Sigmoid colon (tissue), 7 donors: ENCODE data around the gene TMEM253. TPM values are rescaled to one million over a fixed set of nuclear protein-coding genes. Genes with fewer than 3 reads are reported as not detected.

ENCODE experiments used
- DNase-seq: peaks from one replicate; pipeline ENCODE4 v3.0.0-alpha.2; 2019
- H3K27ac ChIP-seq, 4 donors: fragments of 200-600 bp; sonication (generic); one replicate each; pipeline ENCODE4 v1.5.1; 2016 to 2019; ENCODE audit warnings: mild to moderate bottlenecking in 1 of 4
- H3K27me3 ChIP-seq, 3 donors: fragments of 200-600 bp; sonication (generic); one replicate each; pipeline ENCODE4 v1.5.1; 2019; ENCODE audit warnings: mild to moderate bottlenecking in 1 of 3
- H3K36me3 ChIP-seq, 4 donors: fragments of 200-600 bp; sonication (generic); one replicate each; pipeline ENCODE4 v1.5.1; 2016 to 2019
- H3K4me1 ChIP-seq, 4 donors: fragments of 200-600 bp; sonication (generic); one replicate each; pipeline ENCODE4 v1.5.1; 2017 to 2019
- H3K4me3 ChIP-seq, 4 donors: fragments of 200-600 bp; sonication (generic); one replicate each; pipeline ENCODE4 v1.5.1; 2017 to 2019; ENCODE audit warnings: mild to moderate bottlenecking in 2 of 4, moderate library complexity in 1 of 4
- H3K9me3 ChIP-seq, 4 donors: fragments of 200-600 bp in 3 of 4; sonication (generic) in 3 of 4; one replicate each; pipeline versions ENCODE4 v1.5.1 to v1.6.1; 2013 to 2019
- EP300 ChIP-seq, 4 donors: sonication (generic); formaldehyde crosslinking; IDR thresholded peaks; one replicate each; pipeline ENCODE4 v1.6.1; 2017; ENCODE audit warnings: antibody characterized with exemption in 4 of 4
- POLR2A ChIP-seq, 2 donors: fragments of 450-650 bp; IDR thresholded peaks; one replicate each; pipeline ENCODE4 v1.6.1; 2016; ENCODE audit warnings: antibody characterized with exemption in 2 of 2, mild to moderate bottlenecking in 2 of 2, moderate library complexity in 2 of 2
- POLR2AphosphoS5 ChIP-seq, 4 donors: sonication (generic); formaldehyde crosslinking; IDR thresholded peaks; one replicate each; pipeline ENCODE4 v1.6.1; 2017; ENCODE audit warnings: antibody characterized with exemption in 4 of 4
- WGBS, 2 donors: extraction: QIAGEN DNeasy Blood & Tissue Kit; methylation state at CpG; one replicate each; pipeline ENCODE4 v1.1.7; 2013; 5-methylcytosine and 5-hydroxymethylcytosine counted together
- intact Hi-C: fragments of 100-400 bp; cut with DNase I; formaldehyde crosslinking; loops from one replicate; pipeline ENCODE4 v1.15.1; 2023
- polyA plus RNA-seq, 3 donors: library from polyadenylated mRNA; stranded (reverse); fragments of 200-250 nt; gene quantifications; one replicate each; pipeline ENCODE4 v1.2.3, GENCODE V29; 2013
- total RNA-seq, 4 donors: library from RNA; depleted of rRNA; stranded (reverse); fragments of >200 nt; gene quantifications; one replicate each; pipeline ENCODE4 v1.1.0, GENCODE V29; 2016
- TF ChIP-seq, protein P1 (sequence below), 4 experiments: fragments of 450-650 bp in 3 of 4; fragments of 200-600 bp in 1 of 4; IDR thresholded peaks; one replicate each; pipeline ENCODE4 v1.5.1; 2016 to 2019; ENCODE audit warnings: antibody characterized with exemption in 4 of 4, mild to moderate bottlenecking in 3 of 4, moderate library complexity in 2 of 4
- donor health status: healthy with polysubstance abuse.
- donor health status: Bipolar disorder and iron deficiency.
- donor health status: healthy.

Gene TMEM253
- total and polyA plus RNA-seq, 7 donors, result 1.1 to 28.4 (median 14.3) TPM; not detected in 3

DNA sequence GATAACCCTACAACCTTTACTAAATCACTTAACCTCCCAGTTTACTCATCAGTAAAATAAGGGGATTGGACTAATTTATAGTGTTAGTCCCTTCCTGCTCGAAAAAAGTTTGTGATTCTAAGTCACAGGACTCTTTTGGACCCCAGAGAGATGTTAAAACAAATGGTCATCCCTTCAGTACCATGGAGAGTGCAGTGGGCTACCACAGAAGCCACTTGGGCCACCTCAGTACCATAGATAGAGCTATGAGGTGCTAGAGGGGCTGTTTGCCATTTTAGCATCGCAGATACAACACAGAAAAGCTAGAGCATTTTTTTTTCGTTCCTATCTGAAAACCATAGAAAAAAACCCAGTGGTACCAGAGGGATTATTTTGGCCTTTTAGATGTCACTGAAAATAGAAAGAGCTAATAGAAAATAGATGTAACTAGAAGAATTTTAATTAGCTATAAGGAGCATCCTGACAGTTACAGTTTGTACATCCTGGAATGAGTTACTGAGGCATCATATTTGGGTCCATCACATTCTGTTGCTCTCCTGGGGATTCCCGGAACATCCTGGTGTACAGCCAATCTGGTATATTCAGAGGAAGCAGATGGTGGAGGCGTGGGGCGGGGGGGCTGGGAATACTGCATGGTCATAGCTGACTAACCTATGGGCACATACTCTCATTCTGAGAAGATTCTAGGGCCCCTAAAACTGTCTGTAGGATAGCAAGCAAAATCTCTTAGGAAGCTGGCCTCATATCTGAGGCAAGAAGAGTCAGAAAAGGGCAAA lies 5.2 kb upstream of the TMEM253 start:
- H3K27ac ChIP-seq, result peak overlapping the region; percentile 92 to 98 (median 97)
- H3K9me3 ChIP-seq, result no peaks in the 10 kb centered on the region
- H3K36me3 ChIP-seq, result peaks cover 0 to 26% (median 23%) of the 10 kb centered on the region in 4 donors
- intact Hi-C loops, result loop anchor here (5.0 to 10.0 kb wide), 3 partner anchors 413 to 761 kb away; partner anchors contain the start of genes CCNB1IP1 and RNASE4
- H3K27me3 ChIP-seq, result no peaks in the 10 kb centered on the region
- peaks cover 0 to 69% (median 62%) of the 10 kb centered on the region in 4 donors for H3K4me1 ChIP-seq
- WGBS, 2 donors, result 70% methylated on average over 6 of the region's 6 CpGs
- TF ChIP-seq, protein P1, sequence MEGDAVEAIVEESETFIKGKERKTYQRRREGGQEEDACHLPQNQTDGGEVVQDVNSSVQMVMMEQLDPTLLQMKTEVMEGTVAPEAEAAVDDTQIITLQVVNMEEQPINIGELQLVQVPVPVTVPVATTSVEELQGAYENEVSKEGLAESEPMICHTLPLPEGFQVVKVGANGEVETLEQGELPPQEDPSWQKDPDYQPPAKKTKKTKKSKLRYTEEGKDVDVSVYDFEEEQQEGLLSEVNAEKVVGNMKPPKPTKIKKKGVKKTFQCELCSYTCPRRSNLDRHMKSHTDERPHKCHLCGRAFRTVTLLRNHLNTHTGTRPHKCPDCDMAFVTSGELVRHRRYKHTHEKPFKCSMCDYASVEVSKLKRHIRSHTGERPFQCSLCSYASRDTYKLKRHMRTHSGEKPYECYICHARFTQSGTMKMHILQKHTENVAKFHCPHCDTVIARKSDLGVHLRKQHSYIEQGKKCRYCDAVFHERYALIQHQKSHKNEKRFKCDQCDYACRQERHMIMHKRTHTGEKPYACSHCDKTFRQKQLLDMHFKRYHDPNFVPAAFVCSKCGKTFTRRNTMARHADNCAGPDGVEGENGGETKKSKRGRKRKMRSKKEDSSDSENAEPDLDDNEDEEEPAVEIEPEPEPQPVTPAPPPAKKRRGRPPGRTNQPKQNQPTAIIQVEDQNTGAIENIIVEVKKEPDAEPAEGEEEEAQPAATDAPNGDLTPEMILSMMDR (IDR thresholded peaks at IDR 0.05), result no peak
- TF ChIP-seq POLR2A (IDR thresholded peaks at IDR 0.05) (no peak), POLR2AphosphoS5 (IDR thresholded peaks at IDR 0.05) (no peak), EP300 (IDR thresholded peaks at IDR 0.05) (no peak)
- no peak for DNase-seq
- no peak overlapping the region for H3K4me3 ChIP-seq

DNA sequence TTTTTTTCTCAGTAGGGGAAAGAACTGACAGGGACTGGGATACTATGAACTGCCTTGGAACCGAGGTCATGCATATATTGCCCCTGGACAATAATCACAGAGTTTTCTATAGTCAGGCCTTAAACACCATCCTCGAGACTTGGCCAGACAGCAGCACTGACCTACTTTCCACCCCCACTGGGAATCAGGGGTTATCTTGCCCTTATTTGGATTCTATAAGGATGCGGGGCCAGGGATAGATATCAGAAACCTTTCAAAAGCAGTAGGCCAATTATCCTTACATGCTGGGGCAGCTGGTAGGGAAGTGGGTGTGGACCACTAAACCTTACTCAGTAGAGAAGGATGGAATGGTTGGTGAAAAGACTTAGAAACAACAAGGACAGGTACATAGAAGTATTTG lies 4.4 kb upstream of the TMEM253 start:
- H3K27me3 ChIP-seq, result no peaks in the 10 kb centered on the region
- DNase-seq, result no peak
- 69 to 81% methylated on average over 3 of the region's 3 CpGs for WGBS, 2 donors
- intact Hi-C loops, result loop anchor here (5.0 to 10.0 kb wide), 3 partner anchors 414 to 762 kb away; partner anchors contain the start of genes CCNB1IP1 and RNASE4
- H3K9me3 ChIP-seq, result no peaks in the 10 kb centered on the region
- H3K4me1 ChIP-seq, result peaks cover 0 to 69% (median 62%) of the 10 kb centered on the region in 4 donors
- peaks cover 0 to 18% (median 14%) of the 10 kb centered on the region in 4 donors for H3K36me3 ChIP-seq
- no peak overlapping the region for H3K4me3 ChIP-seq
- TF ChIP-seq, protein P1 (IDR thresholded peaks at IDR 0.05), result no peak
- TF ChIP-seq POLR2A (IDR thresholded peaks at IDR 0.05) (no peak), POLR2AphosphoS5 (IDR thresholded peaks at IDR 0.05) (no peak), EP300 (IDR thresholded peaks at IDR 0.05) (no peak)
- H3K27ac ChIP-seq, result peak overlapping the region; percentile 92 to 98 (median 97)

DNA sequence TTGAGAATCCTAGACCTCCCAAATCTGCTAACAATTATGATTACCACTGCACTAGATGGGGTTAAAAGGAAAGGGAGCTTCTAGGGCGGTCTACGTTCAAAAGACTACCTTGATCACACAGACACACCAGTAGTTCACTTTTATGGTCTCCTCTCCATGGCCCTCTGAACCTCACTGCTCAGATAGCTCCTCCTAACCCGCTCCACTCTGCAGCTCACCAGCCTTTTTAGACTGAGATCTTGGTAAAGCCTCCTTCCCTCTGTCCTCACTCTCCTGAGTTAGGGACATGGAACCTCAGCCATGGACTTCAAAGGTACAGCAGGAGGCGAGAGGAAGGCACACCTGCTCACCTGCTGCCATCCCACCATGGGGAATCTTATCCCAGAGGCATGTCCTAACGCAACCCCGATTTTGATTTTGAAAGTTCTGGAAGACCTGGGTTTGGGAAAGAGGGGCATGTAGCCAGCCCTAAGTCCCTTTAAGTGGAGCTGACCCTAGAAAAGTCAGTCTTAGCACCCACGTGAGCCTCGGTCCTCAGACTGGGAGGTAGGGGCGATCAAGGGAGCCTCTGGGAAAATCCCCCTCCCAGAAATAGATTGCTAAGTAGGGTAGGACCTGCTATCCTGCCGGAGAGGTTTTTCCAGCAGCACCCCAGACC lies 3.8 kb upstream of the TMEM253 start:
- 20 to 54% methylated on average over 10 of the region's 10 CpGs for WGBS, 2 donors

DNA sequence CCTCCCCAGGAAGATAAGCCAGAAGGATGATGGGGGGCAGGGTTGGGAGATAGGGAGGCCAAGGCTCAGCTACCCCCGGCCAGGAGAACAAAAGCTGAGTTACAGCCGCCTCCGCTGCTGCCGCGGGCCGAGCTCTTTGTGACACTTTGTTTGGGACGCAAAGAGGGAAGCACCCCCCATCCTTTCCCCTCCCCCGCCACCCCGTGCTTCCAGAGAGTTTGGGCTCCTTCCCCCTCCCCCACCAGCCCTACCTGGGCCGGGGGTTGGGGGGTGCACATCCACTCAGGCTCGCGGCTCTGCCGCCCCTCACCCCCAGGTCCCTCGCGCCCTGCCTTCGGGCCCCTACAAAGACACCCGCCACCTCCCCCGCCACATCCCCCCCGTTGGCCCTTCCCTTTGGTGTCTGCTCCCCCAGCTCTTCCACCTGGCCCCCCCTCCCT lies 3.2 kb upstream of the TMEM253 start:
- Histone ChIP-seq H3K36me3 (peaks cover 0 to 8% (median 4%) of the 10 kb centered on the region in 4 donors), H3K9me3 (no peaks in the 10 kb centered on the region), H3K4me3 (peak overlapping the region; percentile 37 to 77 (median 72)), H3K4me1 (peaks cover 0 to 62% (median 57%) of the 10 kb centered on the region in 4 donors), H3K27ac (peak overlapping the region; percentile 92 to 98 (median 97)), H3K27me3 (no peaks in the 10 kb centered on the region)
- no peak for DNase-seq
- 1 to 4% methylated on average over 19 of the region's 19 CpGs for WGBS, 2 donors
- TF ChIP-seq POLR2A (IDR thresholded peaks at IDR 0.05) (no peak), POLR2AphosphoS5 (IDR thresholded peaks at IDR 0.05) (peak in 1 of 4 donors; percentile 22)
- intact Hi-C loops, result loop anchor here (5.0 to 10.0 kb wide), 3 partner anchors 415 to 763 kb away; partner anchors contain the start of genes CCNB1IP1 and RNASE4

More for the DNA sequence above, 3.8 kb upstream of the TMEM253 start:
- peaks cover 0 to 65% (median 59%) of the 10 kb centered on the region in 4 donors for H3K4me1 ChIP-seq
- TF ChIP-seq, protein P1 (IDR thresholded peaks at IDR 0.05), result no peak
- TF ChIP-seq POLR2AphosphoS5 (IDR thresholded peaks at IDR 0.05), result no peak
- no peak for TF ChIP-seq EP300 (IDR thresholded peaks at IDR 0.05)
- no peak for TF ChIP-seq POLR2A (IDR thresholded peaks at IDR 0.05)
- H3K4me3 ChIP-seq, result peak overlapping the region; percentile 37 to 77 (median 72)
- DNase-seq, result no peak
- peaks cover 0 to 11% (median 8%) of the 10 kb centered on the region in 4 donors for H3K36me3 ChIP-seq
- H3K27ac ChIP-seq, result peak overlapping the region; percentile 92 to 98 (median 97)
- H3K9me3 ChIP-seq, result no peaks in the 10 kb centered on the region
- intact Hi-C loops, result loop anchor here (5.0 to 10.0 kb wide), 3 partner anchors 415 to 762 kb away; partner anchors contain the start of genes CCNB1IP1 and RNASE4
- H3K27me3 ChIP-seq, result no peaks in the 10 kb centered on the region
